NCI-H1930 (cell line): ENCODE results near the gene TMEM92.
"Not testable (repeated sequence)": the region's sequence is repeated elsewhere in the genome, so short reads cannot be mapped to it uniquely, and the experiment has no call there.

ENCODE experiments used
- DNase-seq, 2 experiments: peaks; one replicate each; lab custom pipeline; 2025; lab: John Stamatoyannopoulos, UW

Gene TMEM92

DNA sequence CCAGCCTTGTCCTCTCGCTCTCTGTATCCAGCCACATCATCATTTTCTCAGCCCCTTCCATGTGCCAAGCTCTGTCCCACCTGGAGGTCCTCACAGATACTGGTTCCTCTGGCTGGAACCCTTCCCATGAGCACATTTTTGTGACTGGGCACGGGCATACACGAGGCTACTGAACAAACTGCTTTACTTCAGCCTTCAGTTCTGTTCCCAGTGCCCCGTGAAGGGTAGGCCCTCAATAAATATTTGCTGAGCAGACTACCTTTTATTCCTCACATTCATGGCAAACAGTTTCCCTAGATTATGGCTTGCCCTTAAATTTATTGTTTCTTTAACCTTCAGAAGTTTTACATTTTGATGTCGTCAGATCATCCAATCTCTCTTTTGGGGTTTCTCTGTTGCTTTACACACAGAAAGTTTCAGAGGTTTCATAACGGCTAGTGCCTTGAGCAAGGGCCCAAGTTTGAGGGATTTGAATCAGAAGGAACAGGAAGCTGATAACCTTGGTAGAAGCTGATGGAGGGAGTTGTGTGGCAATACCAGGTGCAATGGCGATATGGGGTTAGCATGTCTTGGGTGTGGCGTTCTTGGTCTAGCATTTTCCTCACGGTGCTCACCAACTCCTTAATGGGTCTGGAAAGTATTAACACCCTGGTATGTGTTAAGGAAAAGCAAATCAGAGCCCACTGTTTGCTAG is 27.8 kb downstream of the TMEM92 start:
- DNase-seq = no peak

DNA sequence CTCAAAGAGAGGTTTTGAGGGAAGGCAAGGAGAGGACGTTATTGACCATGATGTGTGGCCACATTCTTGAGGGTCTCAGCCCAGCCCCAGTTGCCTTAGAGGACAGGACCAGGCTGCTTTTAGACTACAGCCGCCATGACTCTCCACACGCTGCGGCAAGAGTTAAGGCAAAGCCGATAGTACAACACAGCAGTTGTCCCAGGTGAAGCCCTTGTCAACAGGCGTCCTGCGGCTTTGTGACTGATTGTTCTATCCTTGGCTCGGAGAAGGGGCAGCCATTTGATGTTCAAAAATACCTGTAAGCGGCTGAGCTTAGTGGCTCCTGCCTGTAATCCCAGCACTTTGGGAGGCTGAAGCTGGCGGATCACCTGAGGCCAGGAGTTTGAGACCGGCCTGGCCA is 28.8 kb downstream of the TMEM92 start:
- no peak for DNase-seq

DNA sequence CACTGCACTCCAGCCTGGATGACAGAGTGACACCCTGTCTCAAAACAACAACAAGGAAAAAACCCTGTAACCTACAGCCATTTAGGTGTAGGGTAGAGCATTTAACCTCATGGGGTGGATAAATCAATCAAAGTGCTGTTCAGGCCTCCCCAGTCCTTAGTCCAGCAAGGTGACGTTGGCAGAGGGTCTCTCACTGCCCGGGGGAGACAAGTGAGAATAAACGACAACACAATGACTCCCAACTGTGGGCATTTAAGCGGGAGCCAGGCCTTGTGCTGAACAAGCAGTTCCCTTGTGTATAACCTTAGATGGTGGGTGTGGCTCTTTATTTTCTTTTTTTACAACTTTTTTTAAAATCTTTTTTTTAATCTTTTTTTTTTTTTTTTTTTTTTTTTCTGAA is 29.3 kb downstream of the TMEM92 start:
- DNase-seq = no peak

DNA sequence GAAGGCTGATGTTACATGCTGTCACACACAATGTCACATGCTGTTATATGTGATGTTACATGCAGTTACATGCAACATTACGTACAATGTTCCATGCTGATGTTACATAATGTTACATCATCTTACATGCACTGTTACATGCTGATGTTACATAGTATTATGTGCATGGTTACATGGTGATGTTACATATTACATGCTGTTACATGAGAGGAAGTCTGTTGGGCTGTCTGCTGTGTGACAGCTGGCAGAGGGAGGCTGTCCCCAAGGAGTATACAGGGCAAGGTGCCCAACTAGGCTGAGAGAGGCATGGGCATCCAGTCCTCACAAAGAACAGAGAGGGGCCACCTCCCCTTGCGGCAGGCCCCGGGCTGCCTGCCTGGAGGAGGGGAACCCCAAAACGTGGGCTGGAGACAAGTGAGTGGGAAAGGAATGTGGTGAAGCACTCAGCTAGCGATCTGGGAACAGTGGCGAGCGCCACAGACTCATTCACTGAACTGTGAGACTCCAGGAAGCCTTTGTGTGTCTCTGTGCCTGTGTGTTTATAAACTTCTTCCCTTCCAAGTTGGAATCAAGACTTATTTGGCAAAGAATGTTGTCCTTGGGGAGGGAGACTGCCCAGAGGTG is 30.6 kb downstream of the TMEM92 start:
- peak in 1 of 2 experiments; percentile 8 for DNase-seq

DNA sequence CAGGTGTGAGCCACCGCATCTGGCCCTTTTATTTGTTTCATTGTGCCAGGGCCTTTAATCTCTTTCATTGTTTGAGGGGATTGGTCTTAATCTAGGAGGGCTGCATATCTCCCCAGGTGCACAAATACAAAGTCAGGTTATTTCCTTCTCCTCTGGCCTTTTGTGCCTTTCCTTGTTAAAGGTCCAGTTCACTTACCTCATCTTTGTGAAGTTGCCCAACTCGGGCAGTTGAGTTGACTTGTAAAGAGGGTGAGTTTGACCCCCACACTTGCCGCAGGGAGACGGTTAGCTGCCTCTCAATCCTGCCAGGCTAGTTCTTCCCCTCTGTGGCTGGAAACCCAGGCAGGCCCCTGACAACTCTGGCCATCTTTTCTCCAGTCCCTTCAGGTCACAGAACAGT is 33.4 kb downstream of the TMEM92 start:
- no peak for DNase-seq

DNA sequence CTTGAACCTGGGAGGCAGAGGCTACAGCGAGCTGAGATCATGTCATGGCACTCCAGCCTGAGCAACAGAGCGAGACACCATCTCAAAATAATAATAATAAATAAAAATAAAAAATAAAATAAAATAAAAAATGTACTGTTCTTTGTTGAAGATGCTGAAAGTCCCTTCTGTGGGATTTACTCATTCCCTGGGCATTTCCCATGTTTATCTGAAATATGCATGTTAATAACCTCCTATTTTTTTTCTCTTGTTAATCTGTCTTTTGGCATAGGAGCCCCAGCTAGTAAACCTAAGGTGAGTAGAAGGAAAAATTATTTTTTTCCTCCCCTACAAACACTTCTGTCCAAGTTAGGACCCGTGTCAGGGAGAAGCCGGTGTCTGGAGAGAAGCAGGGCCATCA is 34.4 kb downstream of the TMEM92 start:
- no peak for DNase-seq

DNA sequence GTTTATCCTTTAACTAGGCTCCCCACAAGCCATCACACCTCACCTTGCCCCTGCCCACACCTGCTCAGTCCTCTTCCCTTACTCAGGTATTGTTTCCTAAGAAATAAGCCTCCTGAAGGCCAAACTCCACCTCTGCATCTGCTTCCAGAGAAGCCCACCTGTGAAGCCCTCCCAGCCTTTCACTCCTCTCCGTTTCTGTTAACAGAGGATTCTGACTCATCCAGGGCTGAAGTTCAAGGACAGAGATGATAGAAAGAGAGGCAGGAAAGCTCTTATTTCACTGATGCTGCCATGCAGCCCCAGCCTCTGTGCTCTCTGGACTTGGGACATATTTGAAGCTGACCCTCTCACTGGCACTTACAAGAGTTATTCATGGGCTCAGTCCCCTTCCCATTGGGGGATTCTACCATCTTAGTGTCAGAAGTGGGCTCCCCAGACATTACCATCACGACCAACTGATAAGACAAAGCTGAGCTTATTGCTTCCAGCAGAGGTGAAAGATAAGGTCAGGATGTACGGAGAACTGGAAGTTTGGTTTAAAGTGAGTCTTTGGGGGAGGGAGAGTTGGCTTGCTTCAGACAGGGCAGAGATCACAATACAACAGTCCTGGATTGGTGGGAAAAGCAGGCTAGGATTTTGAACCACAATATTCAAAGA is 36.3 kb downstream of the TMEM92 start:
- DNase-seq = no peak

DNA sequence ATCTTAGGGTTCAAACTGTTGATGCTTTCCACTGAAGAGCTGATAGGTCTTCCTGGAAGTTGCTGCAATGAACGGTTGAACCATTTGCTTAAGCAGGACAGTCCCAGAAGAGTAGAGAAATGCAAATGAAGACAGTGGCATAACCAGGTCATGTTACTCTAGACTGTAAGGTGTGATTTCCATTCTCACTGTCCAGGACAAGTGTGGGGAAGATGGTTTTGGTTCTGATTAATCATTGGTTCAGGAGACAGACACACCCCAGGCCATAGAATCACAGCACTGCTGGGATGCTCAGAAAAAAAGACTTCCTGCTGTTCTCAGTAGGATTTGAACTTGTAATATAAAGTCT is 36.8 kb downstream of the TMEM92 start:
- DNase-seq = no peak

DNA sequence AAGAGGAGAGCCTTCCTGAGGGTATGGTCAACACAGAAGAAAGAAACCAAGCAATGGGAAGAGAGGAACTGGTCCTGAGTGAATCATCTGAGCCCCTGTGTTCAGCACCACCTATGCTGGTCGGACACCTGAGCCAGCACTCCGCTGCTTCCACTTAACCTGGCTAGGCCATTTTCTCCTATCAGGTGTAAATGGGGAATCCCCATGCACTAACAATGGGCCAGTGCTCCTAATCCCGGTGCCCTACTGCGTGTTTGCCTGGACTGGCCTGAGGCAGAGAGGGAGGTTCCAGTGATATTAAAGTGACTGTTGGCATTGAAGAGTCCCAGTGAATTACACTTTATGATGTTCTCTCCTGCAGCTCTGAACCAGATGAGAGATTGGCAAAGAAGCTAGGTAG is 37.2 kb downstream of the TMEM92 start:
- no peak for DNase-seq

DNA sequence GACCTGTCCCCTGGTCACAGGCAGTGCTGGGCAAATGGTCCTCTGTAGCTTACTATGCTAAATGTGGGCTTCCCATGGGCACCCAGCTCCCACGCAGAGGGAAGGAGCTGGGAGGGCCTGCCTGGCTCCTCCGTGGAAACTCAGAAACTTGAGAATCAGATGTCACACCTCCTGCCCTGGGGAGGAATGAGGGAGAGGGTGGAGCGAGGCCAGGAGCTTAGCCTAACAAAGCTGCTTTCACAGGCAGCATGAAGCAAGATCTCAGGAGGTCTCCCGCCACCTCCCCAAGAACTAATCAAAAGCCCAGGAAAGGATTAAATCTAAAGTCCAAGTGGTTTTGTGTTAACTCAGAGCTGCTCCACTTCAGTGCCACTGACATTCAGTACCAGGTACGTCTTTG is 38.0 kb downstream of the TMEM92 start:
- no peak for DNase-seq

DNA sequence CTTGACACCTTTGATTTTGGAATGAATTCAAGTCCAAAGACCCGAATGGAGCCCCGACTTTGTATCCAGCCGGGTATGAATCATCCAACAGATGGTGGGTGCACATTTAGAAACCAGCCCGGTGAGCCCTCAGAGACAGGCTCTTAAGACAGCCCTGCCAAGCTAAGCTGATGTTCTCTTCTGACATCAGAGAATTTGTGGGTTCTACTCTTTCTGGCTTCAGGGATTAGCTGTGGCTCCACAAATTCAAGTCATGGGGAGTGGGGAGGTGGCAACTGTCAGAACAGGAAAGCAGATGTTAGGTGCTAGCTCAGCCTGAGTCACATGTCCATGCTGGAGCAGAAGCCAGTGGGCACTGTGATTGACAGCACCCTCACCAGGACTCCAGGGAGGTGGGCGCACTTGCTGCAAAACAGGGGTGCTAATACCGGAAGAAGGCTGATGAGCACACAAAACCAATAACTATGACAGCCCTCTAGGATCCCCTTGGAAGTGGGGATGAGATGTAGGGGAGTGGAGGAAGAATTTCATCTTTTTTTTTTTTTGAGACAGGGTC is 40.3 kb downstream of the TMEM92 start:
- no peak for DNase-seq

DNA sequence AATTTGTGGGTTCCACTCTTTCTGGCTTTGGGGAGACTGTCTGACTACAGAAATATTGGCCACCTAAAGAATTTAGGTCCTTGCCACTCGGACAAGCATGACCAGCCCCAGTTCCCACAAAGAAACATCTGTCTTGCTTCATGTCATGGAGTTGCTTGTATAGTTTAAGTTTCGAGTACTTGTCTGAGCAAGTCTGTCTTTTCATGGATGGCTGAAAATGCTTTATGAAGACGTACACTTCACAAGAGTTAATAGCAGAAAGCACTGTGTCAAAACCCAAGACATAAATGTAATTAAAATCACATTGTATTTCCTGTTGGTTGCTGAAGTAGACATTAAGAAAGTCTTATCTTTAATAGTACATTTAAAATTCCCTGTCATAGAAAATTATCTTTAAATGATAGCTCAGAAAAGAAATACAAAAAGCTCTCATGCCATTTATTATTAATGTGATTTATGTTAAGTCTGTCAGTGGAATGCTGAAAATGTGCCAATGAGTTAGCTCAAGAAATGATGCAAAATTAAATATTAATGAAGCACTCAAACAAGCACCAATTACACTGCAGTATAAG is 41.8 kb downstream of the TMEM92 start:
- DNase-seq = no peak

DNA sequence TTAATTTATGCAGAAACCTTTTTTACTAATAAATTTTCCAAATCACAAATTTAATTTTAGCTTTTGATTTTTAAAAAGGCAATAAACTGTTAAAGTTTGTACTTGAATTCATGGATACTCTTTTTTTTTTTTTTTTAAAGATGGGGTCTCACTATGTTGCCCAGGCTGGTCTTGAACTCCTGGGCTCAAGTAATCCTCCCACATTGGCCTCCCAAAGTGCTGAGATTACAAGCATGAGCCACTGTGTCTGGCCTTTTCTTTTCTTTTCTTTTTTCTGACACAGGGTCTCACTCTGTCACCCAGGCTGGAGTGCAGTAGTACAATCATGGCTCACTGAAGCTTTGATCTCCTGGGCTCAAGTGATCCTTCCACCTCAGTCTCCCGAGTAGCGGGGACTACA is 42.4 kb downstream of the TMEM92 start:
- DNase-seq = not testable (repeated sequence)

DNA sequence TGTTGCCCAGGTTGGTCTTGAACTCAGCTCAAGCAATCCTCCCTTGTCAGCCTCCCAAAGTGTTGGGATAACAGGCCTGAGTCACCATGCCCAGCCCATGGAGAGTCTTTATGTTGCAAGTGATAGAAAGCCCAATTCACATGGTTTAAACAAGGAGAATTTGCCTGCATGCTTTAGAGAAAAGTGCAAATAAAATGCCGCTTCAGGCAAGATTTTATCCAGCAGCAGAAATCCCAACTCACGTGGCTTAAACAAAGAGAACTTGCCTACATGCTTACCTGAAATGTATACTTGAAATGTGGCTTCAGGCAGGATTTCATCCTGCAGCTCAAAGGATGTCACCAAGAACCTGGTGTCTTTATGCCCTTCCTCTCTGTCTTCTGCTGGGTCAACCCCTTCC is 42.9 kb downstream of the TMEM92 start:
- no peak for DNase-seq

DNA sequence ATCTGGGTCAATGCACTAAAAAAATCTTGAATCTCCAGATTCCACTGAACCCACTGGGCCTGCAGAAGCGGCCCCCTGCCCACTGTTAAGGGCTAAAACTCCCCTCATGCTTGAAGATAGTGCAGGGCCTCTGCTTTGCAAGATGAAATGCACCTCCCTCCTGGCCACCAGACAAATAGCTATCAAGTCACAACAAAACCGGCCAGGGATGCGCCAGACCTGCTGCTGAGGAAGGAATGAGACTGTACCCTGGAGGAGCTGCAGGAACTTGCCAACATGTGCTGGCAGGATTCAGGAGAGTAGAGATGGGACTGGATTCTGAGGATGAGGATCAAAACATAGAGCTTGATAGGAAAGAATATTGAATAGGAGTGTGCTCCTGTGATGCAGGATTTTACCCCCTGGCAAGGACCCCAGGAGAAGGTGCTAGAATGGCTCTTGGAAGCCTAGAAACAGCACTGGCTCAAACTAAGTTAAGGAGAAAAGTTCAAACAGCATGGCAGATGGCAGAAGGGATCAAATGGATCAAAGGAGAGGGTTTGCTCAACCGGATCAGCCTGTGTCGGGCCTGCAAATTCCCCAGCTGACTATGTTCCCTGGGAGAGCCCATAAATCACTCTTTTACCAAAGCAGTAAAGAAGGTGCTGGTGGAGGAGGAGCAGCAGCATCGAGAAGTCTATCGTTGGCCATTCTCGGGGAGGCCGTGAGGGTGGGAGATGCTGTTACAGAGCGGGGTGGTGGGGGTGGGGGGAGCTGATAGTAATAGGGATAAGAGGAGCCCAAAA is 44.4 kb downstream of the TMEM92 start:
- DNase-seq = no peak

DNA sequence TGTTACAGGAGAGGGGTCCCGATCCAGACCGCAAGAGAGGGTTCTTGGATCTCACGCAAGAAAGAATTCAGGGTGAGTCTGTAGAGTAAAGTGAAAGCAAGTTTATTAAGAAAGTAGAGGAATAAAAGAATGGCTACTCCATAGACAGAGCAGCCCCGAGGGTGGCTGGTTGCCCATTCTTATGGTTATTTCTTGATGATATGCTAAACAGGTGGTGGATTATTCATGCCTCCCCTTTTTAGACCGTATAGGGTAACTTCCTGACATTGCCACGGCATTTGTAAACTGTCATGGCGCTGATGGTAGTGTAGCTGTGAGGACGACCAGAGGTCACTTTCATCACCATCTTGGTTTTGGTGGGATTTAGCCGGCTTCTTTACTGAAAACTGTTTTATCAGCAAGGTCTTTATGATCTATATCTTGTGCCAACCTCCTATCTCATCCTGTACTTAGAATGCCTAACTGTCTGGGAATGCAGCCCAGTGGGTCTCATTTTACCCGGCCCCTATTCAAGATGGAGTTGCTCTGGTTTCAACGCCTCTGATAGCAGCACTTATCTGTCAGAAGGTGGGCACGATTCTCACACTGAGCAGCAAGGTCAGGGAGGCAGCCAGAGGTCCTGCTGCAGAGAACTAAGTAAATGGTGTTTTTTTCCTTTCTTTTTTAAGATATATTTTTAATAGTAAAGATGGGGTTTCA is 45.2 kb downstream of the TMEM92 start:
- no peak for DNase-seq

DNA sequence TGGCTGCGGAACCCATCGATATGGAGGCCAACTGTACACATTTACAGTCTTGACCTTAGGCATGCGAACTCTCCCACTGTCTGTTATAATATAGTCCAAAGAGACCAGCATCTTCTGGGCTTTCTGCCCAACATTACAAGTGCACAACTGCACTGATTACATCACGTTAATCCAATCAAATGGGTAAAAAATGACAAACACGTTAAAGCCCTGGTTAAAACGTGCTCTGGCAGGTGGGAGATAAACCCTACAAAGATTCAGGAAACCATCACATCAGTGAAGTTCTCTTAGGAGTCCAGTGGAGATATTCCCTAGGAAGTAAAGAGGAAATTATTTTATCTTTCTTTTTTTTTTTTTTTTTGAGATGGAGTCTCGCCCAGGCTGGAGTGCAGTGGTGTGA is 48.0 kb downstream of the TMEM92 start:
- DNase-seq = no peak

DNA sequence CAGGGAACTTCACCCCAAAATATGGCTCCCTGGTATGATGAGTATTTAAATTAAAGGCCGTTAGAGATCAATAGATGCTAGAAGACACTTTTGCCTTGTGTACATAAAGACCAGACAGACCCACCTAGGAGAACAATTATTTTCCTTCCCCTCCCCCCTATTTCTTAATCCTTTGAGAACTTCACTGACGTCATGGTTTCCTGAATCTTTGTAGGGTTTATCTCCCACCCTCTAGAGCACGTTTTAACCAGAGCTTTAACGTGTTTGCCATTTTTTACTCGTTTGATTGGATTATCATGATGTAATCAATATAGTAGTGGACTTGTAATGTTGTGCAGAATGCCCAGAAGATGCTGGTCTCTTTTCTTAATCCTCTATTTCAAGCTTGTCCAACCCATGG is 48.8 kb downstream of the TMEM92 start:
- DNase-seq = no peak

DNA sequence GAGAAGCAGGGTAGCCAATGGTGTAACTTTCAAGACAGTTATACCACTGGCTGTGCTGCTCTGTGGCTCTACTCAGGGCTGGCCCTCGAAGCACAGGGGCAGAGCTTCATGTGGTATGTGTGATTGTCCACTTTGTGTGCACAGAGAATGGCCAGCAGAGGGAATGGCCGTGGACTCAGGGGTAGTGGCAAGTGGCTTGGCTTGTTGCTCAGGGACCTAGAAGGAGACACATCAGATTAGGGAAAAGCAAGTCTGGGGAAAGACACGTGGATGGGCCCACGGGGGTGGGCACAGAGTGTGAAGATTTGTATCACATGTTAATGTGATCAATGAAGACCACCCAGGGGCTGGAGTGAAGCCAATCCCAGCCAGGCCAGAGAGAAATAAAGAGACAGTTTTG is 51.6 kb downstream of the TMEM92 start:
- DNase-seq = no peak

DNA sequence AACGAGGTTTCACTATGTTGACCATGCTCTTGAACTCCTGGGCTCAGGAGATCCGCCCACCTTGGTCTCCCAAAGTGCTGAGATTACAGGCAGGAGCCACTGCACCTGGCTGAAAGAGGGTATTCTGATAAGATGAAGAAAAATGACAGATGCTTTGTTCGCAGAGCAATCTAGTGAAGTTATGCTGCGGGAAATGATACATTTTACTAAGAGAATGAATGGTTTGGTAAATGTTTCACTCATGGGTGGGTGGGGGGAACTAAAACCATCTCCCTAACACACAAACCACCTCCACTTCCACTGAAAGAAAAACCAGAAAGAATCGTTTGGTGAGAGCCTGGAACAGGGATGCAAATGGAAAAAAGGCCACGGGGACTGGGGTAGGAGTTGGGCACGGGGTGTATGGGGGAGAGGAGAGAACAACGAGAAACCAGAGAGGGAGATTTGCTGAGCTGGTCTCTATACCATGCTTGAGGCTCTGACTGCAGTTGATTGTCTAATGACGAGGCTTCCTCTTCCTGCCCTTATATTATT is 52.6 kb downstream of the TMEM92 start:
- no peak for DNase-seq
